NCI-H146 (cell line): Measurements from ENCODE around the gene ZFP62.

Source experiments
- DNase-seq: peaks from one replicate; lab custom pipeline; 2025; lab: John Stamatoyannopoulos, UW

Gene ZFP62

DNA sequence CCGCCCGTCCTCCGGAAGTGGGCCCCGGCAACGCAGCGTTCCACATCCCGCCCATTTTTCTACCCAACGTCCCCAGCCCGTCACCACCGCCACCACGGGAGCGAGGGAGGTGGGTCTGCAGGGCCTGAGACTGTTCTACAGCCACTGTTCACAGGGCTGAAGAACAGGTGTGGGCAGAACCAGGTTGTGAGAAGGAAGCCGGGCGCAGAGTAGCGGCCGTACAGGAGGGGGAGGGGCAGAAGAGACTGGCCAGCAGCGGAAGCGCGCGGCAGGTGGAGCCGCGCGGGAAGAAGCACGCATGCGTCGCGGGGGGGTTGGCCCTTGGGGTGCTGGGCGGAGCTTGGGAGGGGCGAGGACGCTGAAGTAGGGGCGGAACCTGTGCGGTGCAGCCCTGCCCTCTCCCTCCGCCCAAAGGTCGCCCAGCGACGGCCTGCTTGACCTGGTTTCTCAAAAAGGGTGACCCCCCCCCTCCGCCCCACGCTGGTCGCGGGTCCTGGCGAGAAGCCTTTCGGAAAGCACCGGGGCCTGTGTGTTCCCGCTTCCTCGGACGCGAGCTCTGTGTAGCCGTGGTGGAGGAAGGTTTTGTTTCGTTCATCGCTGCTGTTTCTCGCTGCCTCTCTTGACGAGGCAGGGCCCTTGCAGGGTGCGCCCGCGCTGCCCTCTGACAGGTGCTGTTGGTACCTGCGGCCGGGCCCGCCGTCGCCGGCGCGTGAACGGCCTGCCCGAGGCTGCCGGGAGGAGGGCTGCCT is 50.7 kb downstream of the ZFP62 start:
- peak; percentile 94 for DNase-seq

DNA sequence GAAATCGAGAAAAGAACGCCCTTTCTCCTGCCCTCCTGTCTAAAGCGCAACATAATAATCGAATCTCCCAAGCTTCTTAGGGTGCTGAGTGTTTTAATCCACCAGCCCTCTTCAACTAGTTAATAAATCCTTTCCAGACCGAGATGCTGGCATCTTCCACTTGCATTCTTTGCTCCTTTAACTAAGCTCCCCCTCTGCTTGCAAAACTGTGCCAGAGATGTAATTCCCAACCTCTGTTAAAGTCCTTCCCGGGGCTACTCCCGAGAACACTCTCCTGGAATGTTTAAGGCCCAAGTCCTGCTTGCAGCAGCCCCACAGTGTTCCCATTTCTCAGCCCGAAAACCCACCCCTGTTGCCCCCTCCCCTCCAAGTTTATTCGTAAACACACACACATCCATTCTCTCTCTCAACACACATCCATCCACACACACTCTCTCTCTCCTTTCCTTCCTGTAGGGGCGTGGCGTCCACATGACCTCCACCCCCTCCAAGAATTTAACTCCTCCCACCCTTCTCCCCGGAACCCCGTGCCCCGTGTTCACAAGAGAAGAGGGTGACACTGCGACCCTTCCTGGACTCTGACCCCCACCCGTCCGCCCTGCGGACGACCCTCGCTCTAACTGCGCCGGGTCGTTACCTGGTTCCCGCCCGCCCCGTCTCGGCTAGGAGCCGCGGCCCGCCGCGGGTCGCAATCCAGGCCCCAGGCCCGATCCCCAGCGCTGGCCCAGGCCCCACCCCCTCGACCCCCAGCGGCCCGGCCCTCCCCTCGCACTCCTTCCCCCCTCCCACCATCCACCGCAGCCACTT is 51.5 kb downstream of the ZFP62 start:
- DNase-seq = peak; percentile 88

DNA sequence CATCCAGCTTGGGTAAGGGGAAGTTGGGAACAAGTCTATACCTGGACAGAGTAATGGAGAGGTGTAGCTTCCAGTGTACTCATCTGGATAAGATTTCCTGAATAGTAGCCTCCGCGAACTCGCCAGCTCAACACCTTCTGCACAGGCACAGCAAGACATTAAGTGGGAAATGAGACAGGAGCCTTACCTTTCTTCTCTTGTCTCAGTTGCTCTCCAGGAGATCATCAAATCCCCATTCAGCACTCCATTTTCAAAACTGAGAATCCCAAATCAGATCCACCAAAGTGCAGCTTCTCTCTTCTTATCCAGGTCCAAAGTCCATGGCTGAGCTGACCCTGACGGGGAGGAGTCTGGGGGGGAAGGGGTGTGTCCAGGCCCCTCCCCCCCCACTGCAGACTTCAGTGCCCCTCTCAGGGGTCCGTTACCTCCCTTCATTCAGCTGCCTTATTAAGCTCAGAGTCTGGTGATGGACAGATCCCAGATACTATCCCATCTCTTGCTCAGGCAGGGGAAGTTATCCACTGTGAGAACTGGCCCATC is 52.5 kb downstream of the ZFP62 start:
- no peak for DNase-seq

DNA sequence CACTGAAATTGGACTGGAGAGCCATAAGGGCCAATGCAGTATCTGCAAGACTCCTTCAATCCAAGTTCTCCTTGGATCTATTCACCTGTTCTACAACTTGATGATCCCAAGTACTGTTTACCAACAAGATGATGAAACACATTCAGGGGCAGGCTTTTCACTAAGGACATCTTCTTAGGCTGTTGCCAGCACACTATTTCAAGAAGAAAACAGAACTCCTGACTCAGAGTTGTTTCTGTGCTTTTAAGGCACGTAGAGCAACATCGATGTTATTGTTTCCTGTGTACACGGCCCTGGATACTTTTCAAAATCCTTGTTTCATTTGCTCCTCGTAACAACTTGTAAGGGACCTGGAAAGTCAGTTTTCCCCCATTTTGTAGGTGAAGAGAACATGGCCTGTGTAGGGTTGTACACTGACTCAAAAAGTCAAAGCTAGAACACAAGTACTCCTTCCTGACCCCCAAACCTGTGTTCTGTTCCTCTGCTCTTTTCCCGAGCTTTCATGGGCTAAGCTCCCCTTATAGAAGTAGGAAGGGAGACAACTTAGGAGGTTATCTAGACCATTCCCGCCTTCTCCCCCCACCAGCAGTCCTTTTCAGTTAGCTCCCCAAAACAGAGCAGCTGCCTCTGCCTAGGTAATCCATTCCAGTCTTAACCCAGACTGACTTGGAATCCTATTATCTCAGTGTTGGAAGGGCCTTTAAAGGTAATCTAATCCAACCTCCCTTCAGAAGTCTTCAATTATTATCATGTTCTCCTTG is 53.2 kb downstream of the ZFP62 start:
- DNase-seq = no peak

DNA sequence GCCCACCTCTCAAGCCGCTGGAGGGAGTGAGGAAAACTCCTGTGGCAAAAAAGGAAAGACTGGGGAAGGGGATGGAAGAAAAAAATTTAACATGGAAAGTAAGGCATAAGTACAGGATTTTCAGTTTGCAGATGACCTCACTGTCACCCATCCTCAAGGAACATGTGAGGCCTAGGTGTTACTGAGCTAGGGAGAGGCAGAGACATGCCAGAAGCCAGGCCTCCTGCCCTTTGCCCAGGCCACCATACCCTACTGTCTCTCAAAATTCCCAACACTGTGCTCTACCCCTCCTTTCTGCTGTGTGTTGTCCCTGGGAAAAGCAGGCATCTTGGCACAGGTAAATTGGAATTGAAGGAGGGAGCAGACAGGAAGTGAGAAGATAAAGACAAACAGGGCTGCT is 54.0 kb downstream of the ZFP62 start:
- no peak for DNase-seq

DNA sequence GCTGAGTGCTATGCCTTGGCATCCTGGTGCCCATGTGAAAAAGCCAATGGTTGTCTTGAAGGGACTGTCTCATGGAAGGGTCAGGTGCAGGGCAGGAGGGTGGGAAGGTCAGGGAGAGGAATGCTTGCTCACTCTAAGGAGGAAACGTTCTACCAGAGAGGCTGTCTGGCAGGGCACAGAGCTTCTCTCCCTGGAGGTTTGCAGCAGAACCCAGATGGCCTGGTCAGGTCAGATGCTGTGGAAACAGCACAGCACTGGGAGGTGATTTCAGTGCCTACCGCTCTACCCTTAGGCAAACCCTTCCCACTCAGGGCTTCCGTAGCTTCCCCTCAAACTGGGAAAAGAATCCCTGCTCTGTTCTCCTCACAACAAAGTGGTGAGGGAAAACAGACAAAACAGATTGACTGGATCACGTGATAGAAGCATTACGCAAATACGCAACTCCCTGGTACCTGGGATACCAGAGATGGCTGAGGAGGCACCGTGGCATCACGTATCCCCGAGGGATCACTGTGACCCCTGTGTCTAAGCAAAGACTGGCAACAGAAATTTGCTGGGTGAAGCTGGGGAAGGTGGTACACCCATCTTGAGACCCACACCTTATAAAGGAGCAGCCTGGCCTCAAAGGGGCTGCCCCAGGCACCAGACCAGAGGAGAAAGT is 54.6 kb downstream of the ZFP62 start:
- DNase-seq = no peak

DNA sequence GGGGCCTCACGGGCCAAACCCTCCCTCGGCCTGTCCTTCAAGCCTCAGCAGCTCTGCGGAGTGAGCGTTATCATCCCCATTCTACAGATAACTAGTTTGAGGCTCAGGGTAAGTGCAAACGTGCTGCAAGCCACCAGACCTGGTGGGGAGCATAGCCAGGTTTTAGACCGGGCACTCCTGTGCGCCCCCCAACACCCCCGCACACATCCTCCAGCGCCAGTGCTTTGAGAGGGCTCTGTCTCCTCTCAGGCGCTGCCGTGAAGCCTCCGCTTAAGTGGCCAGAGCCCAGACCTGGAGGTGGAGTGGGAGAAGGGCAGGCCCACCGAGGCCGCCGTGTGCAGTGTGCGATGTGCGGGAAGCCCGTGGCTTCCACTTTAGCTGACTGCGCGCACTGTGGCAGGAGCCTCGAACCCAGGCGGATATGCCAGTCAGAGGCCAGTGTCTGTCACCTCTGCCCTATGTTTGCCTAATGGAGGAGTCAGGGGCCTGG is 56.9 kb downstream of the ZFP62 start:
- DNase-seq = no peak

DNA sequence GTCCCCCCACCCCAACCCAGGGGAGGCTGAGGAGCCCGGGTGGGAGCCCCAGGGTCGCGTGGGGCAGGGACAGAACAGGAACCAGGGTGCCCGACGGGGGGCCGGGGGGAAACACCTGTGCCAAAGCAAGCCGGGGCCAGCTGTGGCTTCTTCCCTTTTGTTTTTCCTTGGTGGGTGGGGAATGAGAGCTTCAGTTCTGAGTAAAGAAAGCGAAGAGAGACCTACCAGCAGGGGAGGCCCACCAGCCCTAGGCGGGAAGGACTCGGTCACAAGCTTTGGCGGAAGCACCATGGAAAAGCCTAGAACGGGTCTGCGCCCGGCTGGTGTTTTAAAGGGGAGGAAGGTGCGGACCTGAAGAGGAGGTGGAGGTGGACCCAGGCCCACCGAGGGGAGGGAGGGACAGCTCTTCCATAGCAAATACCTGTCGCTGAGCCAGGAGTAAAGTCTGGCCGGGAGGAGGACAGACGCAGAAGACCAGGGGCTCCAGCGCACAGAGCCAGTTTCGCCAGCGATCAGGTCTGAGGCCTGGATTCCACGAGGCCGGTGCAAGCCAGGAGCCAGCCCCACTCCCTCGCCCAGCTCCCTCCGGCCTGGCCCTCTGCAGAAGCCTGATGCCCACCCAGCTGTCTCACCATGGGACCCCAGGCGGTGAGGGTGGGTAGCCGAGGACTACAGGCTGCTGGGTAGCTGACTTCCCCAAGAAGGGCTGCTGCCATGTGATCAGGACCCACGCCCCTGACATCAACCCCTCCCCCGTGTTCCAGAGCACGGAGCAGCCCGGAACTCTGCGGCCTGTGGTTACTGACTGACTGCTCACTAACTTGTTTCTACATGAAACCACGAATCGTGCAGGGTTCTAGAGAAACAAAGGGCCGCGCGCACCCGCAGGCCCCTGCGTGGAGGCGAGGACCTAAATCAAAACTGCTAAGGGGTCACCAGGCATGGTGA is 57.6 kb downstream of the ZFP62 start:
- DNase-seq = no peak

DNA sequence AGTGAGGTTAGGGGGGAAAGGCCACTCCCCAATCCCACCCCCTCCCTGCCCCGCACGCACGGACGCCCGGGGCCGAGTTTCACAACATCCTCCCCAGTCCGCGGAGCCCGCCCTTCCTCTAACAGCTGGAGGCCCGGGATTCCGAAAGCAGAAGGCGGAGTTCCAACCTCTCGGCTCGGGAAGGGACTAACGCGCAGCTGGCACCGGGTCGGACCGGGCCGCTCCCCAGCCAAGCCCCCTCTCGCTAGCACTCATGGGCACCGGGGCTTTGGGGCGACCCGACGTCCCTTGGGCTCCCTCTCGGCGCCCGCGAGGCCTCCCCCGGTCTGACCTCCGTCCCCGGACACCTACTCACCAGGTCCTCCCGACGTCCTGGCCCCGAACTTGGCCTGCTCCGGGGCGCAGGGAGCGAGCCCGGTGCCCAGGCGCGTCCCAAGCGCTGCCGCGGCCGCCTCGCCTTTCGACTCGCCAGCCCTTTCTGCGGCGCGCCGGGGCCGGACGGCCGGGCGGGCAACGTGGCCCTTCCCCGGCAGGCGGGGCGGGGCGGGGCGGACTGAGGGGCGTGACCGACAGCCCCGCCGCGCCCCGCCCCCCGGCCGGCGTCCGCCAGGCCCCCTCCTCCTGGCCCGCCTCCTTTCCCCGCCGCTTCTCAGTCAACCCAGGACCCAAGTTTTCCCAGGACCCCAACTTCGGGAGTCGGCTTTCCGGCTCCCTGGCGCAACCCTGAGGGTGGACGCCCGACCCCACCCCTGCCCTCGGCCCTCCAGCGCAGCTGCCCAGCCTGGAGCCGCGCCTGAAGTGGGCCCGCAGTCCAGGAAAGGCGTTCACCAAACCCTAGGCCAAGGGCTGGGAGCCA is 58.5 kb downstream of the ZFP62 start, which contains the start of gene MGAT1:
MGAT1 (minus strand) TSS at position 482 of the 856 bp plus-strand sequence. CDS start 9,835 bp downstream, outside the sequence.
- peak; percentile 56 for DNase-seq

DNA sequence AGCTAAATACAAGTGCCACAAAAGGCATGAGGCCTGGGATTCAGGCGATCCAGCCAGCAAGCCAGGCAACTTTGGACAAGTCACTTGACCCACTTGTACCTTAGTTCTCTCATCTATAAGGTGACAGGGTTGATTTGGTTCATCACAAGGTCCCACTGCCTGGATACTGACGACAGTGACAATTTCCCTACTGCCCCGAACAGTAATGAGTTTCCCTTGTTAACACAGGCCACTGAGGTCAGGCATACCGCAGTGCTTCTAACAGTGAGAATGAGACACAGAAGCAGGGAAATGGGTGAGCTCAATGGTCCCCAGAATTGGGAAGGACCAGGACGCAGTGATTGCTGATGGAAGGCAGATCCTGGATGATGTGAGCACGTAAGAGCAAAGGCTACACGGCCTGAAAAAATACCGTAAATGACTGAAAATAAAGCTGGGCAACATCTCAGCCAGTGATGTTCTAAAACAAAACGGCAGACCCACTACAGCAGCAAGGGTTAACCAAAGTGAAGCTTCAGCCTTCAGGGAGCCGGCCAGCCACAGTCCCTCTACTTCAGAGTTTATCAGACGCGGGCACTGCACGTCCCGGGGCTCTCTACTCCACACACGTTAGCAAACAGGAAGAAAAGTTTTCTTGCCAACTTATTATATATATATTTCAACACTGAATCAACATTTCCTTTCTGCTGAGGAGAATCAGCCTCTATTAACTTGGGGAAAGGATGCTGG is 59.3 kb downstream of the ZFP62 start:
- no peak for DNase-seq

DNA sequence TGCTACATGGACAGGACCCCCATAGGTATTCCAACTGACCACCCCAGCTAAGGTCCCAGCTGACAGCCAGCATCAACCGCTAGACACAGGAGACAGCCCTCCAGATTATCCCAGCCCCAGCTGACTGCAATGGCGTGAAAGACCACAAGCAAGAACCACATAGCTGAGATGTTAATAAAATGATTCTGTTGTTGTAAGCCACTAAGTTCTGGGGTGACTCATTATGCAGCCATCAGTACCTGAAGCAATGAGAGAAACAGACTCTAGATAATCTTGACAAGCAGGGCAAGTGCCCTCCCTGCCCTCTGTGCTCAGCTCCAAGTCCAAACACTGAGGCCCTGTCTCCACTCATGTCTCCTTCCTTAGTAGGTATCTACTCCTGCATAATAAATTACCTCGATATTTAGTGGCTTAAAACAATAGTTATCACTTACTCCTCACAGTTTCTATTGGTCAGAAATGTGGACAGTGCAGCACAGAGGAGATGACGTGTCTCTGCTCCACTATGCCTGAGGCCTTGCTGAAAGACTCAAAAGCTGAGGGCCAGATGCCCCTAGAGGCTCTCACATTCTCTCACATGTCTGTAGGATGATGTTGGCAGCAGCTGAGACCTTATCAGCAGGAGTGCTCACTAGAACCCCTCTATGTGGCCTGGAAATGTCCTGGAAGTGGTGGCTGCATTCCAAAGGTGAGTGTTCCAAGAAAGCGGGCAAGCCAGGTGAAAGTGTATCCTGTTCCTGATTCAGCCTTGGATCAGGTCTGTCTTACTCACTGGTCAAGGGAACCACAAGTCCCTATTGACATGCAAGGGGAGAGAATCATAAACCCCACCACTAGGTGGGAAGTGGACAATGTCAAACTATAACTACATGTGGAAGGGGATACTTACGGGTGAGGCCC is 60.9 kb downstream of the ZFP62 start:
- no peak for DNase-seq

DNA sequence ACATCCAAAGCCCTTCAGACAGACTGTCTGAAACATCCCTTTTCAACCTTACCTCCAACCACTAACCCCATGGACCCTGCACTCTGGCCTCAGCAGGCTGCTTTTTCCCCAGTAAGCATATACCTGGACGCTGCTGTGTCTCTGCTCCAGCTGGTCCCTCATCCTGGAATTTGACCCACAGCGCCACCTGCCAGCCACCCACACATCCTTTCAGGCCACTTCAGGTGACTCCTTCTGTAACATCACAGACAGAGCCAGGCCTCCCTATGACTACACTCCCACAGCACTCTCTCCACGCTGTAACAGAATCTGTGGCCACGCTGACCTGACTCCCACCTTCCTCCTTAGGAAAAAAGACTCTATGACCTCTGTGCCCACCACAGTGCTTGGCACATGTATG is 61.9 kb downstream of the ZFP62 start:
- DNase-seq = no peak

DNA sequence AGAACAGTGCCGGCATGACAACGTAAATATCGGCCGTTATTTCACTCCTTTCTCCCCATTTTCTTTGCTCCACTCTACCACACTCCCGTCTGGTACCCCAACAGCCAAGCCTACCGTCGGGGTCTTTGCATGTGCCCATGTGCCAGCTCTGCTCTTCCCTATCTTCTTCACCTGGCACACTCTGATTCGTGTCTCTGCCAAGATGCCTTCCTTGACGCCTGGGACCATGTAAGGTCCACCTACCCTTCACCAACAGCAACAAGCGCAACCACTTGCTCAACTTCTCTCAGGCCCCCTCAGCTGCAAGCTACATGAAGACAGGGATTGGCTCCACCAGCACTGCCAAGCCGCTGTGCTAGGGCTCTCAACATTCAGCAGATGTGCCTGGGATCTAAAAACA is 62.9 kb downstream of the ZFP62 start:
- DNase-seq = no peak
